Mesendoderm (in vitro differentiated cells): ENCODE results near the gene FAM43A.

Experiments
- DNase-seq: peaks from one replicate; pipeline ENCODE4 v3.0.0; 2013
- H2AK5ac ChIP-seq: 2 replicates; pipeline ENCODE4 v1.6.1; 2013; ENCODE audit warnings: low read length, inconsistent platforms
- H2BK120ac ChIP-seq: 2 replicates; pipeline ENCODE4 v1.6.1; 2013; ENCODE audit warnings: low read depth, mild to moderate bottlenecking, low read length, moderate library complexity, mixed read lengths
- H2BK15ac ChIP-seq: replicated peaks from 2 replicates; pipeline ENCODE4 v1.6.1; 2013; ENCODE audit warnings: low read depth, mild to moderate bottlenecking, moderate library complexity
- H2BK5ac ChIP-seq: 2 replicates; pipeline ENCODE4 v1.6.1; 2013; ENCODE audit warnings: low read length, inconsistent platforms
- H3K18ac ChIP-seq: 2 replicates; pipeline ENCODE4 v1.6.1; 2013; ENCODE audit warnings: mild to moderate bottlenecking, low read length, mixed read lengths
- H3K23ac ChIP-seq: one replicate; pipeline ENCODE4 v1.6.1; 2013; ENCODE audit warnings: low read length
- H3K27ac ChIP-seq: 2 replicates; pipeline ENCODE4 v1.5.1; 2013; ENCODE audit warnings: low read depth, mild to moderate bottlenecking, inconsistent platforms, low read length, moderate library complexity
- H3K27me3 ChIP-seq: 2 replicates; pipeline ENCODE4 v1.6.1; 2013; ENCODE audit warnings: low read length, control low read depth, mild to moderate bottlenecking, inconsistent platforms; ENCODE audit not compliant: insufficient read depth, poor library complexity
- H3K36me3 ChIP-seq: 2 replicates; pipeline ENCODE4 v1.6.1; 2013; ENCODE audit warnings: low read length, inconsistent platforms; ENCODE audit not compliant: control insufficient read depth, insufficient read depth
- H3K4ac ChIP-seq: one replicate; pipeline ENCODE4 v1.6.1; 2013; ENCODE audit warnings: low read depth, mild to moderate bottlenecking, low read length, moderate library complexity
- H3K4me1 ChIP-seq: 2 replicates; pipeline ENCODE4 v1.6.1; 2013; ENCODE audit warnings: low read depth, low read length, inconsistent platforms; ENCODE audit not compliant: control insufficient read depth
- H3K4me2 ChIP-seq: 2 replicates; pipeline ENCODE4 v1.6.1; 2013; ENCODE audit warnings: low read length
- H3K4me3 ChIP-seq: 2 replicates; pipeline ENCODE4 v1.5.1; 2013; ENCODE audit warnings: mild to moderate bottlenecking, low read length
- H3K56ac ChIP-seq: one replicate; pipeline ENCODE4 v1.6.1; 2013; ENCODE audit warnings: low read length
- H3K79me1 ChIP-seq: 2 replicates; pipeline ENCODE4 v1.6.1; 2013; ENCODE audit warnings: low read length, inconsistent platforms
- H3K79me2 ChIP-seq: 2 replicates; pipeline ENCODE4 v1.6.1; 2013; ENCODE audit warnings: mild to moderate bottlenecking, low read length; ENCODE audit not compliant: control insufficient read depth, insufficient read depth
- H3K9ac ChIP-seq: 2 replicates; pipeline ENCODE4 v1.6.1; 2013; ENCODE audit warnings: low read length, inconsistent platforms
- H4K5ac ChIP-seq: one replicate; pipeline ENCODE4 v1.6.1; 2013; ENCODE audit warnings: low read length
- H4K8ac ChIP-seq: one replicate; pipeline ENCODE4 v1.6.1; 2013; ENCODE audit warnings: low read depth, mild to moderate bottlenecking, control low read depth, low read length, moderate library complexity
- WGBS: extraction: QIAGEN DNeasy Blood & Tissue Kit; methylation state at CpG from one replicate; pipeline ENCODE4 v1.1.7; 2013; ENCODE audit warnings: low lambda C conversion rate, missing lambda C conversion rate; ENCODE audit not compliant: insufficient coverage; ENCODE audit errors: extremely low coverage; 5-methylcytosine and 5-hydroxymethylcytosine counted together

The FAM43A gene

DNA sequence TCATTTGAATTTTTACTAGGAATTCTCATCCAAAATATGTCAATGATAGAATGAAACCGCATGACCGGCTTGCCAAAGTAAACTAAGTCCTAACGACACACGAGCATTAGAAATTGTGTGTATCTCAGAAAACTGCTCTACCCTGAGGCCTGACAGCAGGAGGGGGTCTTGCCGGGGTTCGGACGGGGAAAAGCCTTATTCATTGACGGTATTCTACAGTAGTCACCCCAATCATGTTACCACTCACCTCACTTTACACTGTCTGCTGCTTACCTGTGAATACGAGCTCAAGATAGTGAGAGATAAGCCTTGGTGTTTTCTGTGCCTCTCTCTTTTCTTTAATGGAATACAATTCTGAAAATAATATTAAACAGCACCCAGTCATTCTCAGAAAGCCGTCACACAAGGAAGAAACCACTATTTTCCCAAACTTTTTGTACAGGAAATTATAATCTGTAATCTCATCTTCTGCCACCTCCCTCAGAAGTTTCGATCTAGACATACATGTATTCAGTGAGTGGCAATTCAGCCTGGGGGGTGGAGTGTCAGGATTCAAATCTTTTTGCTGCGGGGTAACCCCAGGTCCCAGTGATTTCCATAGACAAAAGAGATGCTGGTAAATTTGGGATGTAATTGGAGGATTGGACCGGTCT lies 492 bp upstream of the FAM43A start:
- Histone ChIP-seq H4K5ac (no peak overlapping the region), H3K27me3 (peaks cover 4% of the 10 kb centered on the region)
- no CpG with 5 or more reads among the region's 13 CpGs for WGBS

GRCh38 chr3:194686414-194686815 lies 732 bp downstream of the FAM43A start:
- H2BK120ac ChIP-seq, result no peak overlapping the region
- no peak overlapping the region for H2BK5ac ChIP-seq
- H3K79me2 ChIP-seq, result no peaks in the 10 kb centered on the region
- H3K4ac ChIP-seq, result no peak overlapping the region
- H4K5ac ChIP-seq, result no peak overlapping the region
- WGBS, result no CpG with 5 or more reads among the region's 29 CpGs
- peak overlapping the region; percentile 42 for H3K4me3 ChIP-seq
- H4K8ac ChIP-seq, result no peak overlapping the region
- H3K56ac ChIP-seq, result peak overlapping the region; percentile 99
- no peak overlapping the region for H3K18ac ChIP-seq
- H3K27me3 ChIP-seq, result peaks cover 4% of the 10 kb centered on the region
- peak overlapping the region; percentile 93 for H3K9ac ChIP-seq
- H2AK5ac ChIP-seq, result no peak overlapping the region
- no peaks in the 10 kb centered on the region for H3K36me3 ChIP-seq
- peak overlapping the region; percentile 99 for H3K4me2 ChIP-seq
- no peak overlapping the region for H3K23ac ChIP-seq
- H3K27ac ChIP-seq, result no peak overlapping the region
- H2BK15ac ChIP-seq, result no peak overlapping the region
- H3K79me1 ChIP-seq, result no peaks in the 10 kb centered on the region
- peaks cover 2% of the 10 kb centered on the region for H3K4me1 ChIP-seq
- no peak for DNase-seq

More for the DNA sequence above, 492 bp upstream of the FAM43A start:
- Histone ChIP-seq H3K4me3 (no peak overlapping the region), H3K56ac (no peak overlapping the region), H3K79me1 (no peaks in the 10 kb centered on the region), H3K23ac (no peak overlapping the region), H2BK15ac (no peak overlapping the region), H2AK5ac (no peak overlapping the region), H3K27ac (no peak overlapping the region), H2BK120ac (no peak overlapping the region), H3K9ac (no peak overlapping the region), H3K4me1 (peaks cover 2% of the 10 kb centered on the region), H3K18ac (no peak overlapping the region), H4K8ac (no peak overlapping the region), H2BK5ac (no peak overlapping the region), H3K79me2 (no peaks in the 10 kb centered on the region), H3K36me3 (no peaks in the 10 kb centered on the region), H3K4ac (no peak overlapping the region), H3K4me2 (no peak overlapping the region)
- no peak for DNase-seq

GRCh38 chr3:194686816-194687637 lies 1.3 kb downstream of the FAM43A start:
- no peak overlapping the region for H2BK120ac ChIP-seq
- H3K18ac ChIP-seq, result no peak overlapping the region
- no peak overlapping the region for H3K27ac ChIP-seq
- H3K36me3 ChIP-seq, result no peaks in the 10 kb centered on the region
- no peak overlapping the region for H2BK5ac ChIP-seq
- H3K27me3 ChIP-seq, result peaks cover 4% of the 10 kb centered on the region
- no peak overlapping the region for H2AK5ac ChIP-seq
- no peak overlapping the region for H2BK15ac ChIP-seq
- peak overlapping the region; percentile 99 for H3K56ac ChIP-seq
- DNase-seq, result peak; percentile 84
- peak overlapping the region; percentile 12 for H3K4me3 ChIP-seq
- H3K4me2 ChIP-seq, result peak overlapping the region; percentile 99
- H3K4ac ChIP-seq, result no peak overlapping the region
- no peak overlapping the region for H4K8ac ChIP-seq
- H3K23ac ChIP-seq, result peak overlapping the region; percentile 90
- H3K79me1 ChIP-seq, result no peaks in the 10 kb centered on the region
- peaks cover 2% of the 10 kb centered on the region for H3K4me1 ChIP-seq
- no CpG with 5 or more reads among the region's 86 CpGs for WGBS
- H4K5ac ChIP-seq, result no peak overlapping the region
- H3K9ac ChIP-seq, result peak overlapping the region; percentile 93
- no peaks in the 10 kb centered on the region for H3K79me2 ChIP-seq

DNA sequence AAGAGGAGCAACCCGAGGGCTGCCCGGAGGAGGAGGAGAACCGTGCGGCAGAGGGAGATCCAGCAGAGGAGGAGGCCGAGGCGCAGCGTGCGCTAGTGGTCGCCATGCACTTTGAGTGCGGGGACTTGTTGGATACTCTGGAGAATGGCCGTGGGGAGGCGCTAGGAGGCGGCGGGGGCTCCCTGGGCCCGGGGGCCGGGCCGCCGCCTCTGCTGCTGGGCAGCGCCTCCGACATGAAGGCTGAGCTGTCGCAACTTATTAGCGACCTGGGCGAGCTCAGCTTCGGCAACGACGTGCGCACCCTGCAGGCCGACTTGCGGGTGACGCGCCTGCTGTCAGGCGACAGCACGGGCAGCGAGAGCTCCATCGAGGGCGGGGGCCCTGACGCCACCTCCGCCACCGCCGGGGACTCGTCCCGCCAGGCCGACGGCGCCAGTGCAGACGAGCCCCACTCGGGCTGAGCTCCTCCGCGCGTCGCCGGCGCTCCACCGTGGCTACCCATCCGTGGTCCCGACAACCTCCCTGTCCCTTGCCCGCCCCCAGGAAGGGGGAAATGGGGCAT lies 2.0 kb downstream of the FAM43A start:
- no peak overlapping the region for H3K4ac ChIP-seq
- H3K27me3 ChIP-seq, result peaks cover 4% of the 10 kb centered on the region
- no peak overlapping the region for H2BK15ac ChIP-seq
- peak overlapping the region; percentile 89 for H3K23ac ChIP-seq
- H3K79me1 ChIP-seq, result no peaks in the 10 kb centered on the region
- peak; percentile 97 for DNase-seq
- no peak overlapping the region for H4K5ac ChIP-seq
- peak overlapping the region; percentile 99 for H3K56ac ChIP-seq
- peak overlapping the region; percentile 93 for H3K9ac ChIP-seq
- H3K4me2 ChIP-seq, result peak overlapping the region; percentile 99
- H3K4me1 ChIP-seq, result peaks cover 2% of the 10 kb centered on the region
- no peak overlapping the region for H4K8ac ChIP-seq
- H3K36me3 ChIP-seq, result no peaks in the 10 kb centered on the region
- H2BK5ac ChIP-seq, result peak overlapping the region; percentile 59
- peak overlapping the region; percentile 30 for H3K4me3 ChIP-seq
- H2AK5ac ChIP-seq, result no peak overlapping the region
- peak overlapping the region; percentile 83 for H3K27ac ChIP-seq
- peak overlapping the region; percentile 33 for H2BK120ac ChIP-seq
- WGBS, result no CpG with 5 or more reads among the region's 57 CpGs
- peak overlapping the region; percentile 93 for H3K18ac ChIP-seq
- H3K79me2 ChIP-seq, result no peaks in the 10 kb centered on the region

DNA sequence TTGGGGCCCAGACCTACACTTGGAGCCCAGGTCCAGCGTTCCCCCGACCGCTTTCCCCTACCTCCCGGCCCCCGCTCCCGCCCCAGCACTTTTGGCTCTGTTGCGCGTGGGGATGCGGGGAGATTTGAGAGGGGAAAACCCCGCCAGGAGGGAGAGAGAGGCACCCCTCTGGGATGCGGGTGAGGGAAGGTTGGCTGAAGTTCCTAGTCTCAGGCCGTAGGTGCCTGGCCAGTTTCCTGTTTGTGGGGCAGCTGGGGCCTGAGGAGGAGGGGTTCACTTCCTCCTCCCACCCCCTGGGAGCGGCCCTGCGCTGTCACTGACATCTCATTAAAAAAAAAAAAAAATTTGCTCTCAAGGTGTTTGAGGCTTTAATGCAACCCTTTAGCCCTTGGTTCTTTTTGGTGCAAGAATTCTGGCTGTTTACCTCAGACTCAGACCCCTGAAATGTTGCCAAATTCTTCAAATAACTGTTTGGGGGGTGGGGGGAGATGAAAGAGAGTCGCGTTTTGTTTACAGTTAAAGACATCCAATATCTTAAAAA lies 2.6 kb downstream of the FAM43A start:
- H3K27me3 ChIP-seq, result peaks cover 4% of the 10 kb centered on the region
- peak; percentile 86 for DNase-seq
- no CpG with 5 or more reads among the region's 16 CpGs for WGBS

More for the DNA sequence above, 2.6 kb downstream of the FAM43A start:
- Histone ChIP-seq H3K18ac (peak overlapping the region; percentile 93), H3K79me2 (no peaks in the 10 kb centered on the region), H2BK120ac (peak overlapping the region; percentile 33), H3K23ac (no peak overlapping the region), H3K9ac (peak overlapping the region; percentile 93), H2BK15ac (no peak overlapping the region), H4K5ac (no peak overlapping the region), H3K4me2 (peak overlapping the region; percentile 99), H3K56ac (peak overlapping the region; percentile 99), H3K4me1 (peaks cover 2% of the 10 kb centered on the region), H3K27ac (peak overlapping the region; percentile 83), H3K79me1 (no peaks in the 10 kb centered on the region), H3K4ac (no peak overlapping the region), H2AK5ac (no peak overlapping the region), H3K36me3 (no peaks in the 10 kb centered on the region), H3K4me3 (peak overlapping the region; percentile 30), H2BK5ac (peak overlapping the region; percentile 59), H4K8ac (no peak overlapping the region)
